ENCODE measurements around the gene SIAH2. TPM values are rescaled to one million over a fixed set of nuclear protein-coding genes. Genes with fewer than 3 reads are reported as not detected.
"Not testable (repeated sequence)": the region's sequence is repeated elsewhere in the genome, so short reads cannot be mapped to it uniquely, and the experiment has no call there.

Gene SIAH2
- total and polyA plus RNA-seq, 7 experiments from 2014 or later = 13.9 to 39.2 (median 27.4) TPM

DNA sequence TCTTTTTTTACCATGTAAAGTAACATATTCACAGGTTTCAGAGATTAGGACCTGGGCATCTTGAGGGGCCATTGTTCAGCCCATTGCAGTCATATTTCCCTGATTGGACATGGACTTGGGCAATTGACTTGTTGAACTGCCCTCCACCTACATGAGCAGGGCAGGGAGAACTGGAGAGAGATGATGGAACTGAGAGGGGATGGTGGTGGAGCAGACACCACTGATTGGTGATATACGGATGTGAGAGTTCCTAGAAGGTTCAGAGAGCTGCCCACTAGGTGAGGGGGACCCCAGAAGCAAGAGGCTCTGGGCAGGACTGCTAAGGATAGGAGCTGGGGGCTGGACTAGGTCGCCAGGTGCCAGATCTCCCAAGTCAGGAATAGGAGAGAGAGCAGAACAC lies 37.8 kb upstream of the SIAH2 start:
- ATAC-seq (no peak), DNase-seq (no peak)
- Mint-ChIP-seq H3K27ac (no peak overlapping the region), H3K4me3 (no peak overlapping the region), H3K9me3 (no peaks in the 10 kb centered on the region), H3K36me3 (no peaks in the 10 kb centered on the region), H3K27me3 (peaks cover 7 to 21% (median 15%) of the 10 kb centered on the region in 5 donors), H3K4me1 (peaks cover 0 to 7% (median 0%) of the 10 kb centered on the region in 7 donors)
- H3K4me3 ChIP-seq (ENCODE audit: low read length) = no peak overlapping the region
- no peaks in the 10 kb centered on the region for H3K9me3 ChIP-seq (ENCODE audit: control insufficient read depth in 2 of 3, low read length in 3 of 3)
- POLR2A ChIA-PET = no interaction called here
- no peaks in the 10 kb centered on the region for H3K4me1 ChIP-seq (ENCODE audit: control insufficient read depth in 2 of 2, insufficient read depth in 2 of 2, low read length in 2 of 2)
- no peaks in the 10 kb centered on the region for H3K27me3 ChIP-seq (ENCODE audit: control insufficient read depth in 2 of 2, insufficient read depth in 2 of 2, low read length in 2 of 2)
- intact Hi-C loops (cut with micrococcal nuclease) = no loop called here
- CTCF ChIA-PET = interaction anchor here (1.2 kb wide), 1 partner anchor 13 kb away, joined by 4 read pairs; no protein-coding TSS in a partner anchor
- no peak overlapping the region for H3K27ac ChIP-seq (ENCODE audit: low read depth, low read length)
- no peaks in the 10 kb centered on the region for H3K36me3 ChIP-seq (ENCODE audit: control insufficient read depth in 2 of 3, insufficient read depth in 3 of 3, low read length in 3 of 3)

DNA sequence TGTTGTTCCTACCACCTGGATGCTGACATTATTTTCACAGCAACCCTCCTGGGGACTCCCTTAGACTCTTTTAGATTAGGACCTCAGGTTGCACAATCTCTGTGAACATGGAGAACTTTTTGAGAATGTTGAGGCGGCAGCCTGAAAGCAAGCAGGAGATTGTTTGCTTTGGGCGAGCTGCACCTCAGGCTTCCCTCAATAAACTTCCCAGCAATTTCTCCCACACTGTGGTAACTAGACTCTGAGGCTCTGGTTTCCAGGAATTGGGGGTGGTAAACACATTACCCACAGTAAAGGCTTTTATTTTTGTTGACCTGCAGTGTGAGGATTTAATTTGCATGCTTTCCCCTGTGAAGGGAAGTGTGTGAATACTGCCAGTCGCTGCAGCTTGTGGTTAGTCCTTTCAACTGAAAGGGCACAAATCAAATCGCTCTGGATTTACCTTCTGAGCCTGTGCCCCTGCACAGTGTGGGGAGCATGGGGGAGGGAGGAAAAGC lies 35.2 kb upstream of the SIAH2 start:
- ChIA-PET CTCF (interaction anchor here (0.5 kb wide), 1 partner anchor 225 kb away, joined by 3 read pairs; no protein-coding TSS in a partner anchor), POLR2A (no interaction called here)
- Histone ChIP-seq H3K4me1 (ENCODE audit: control insufficient read depth in 2 of 2, insufficient read depth in 2 of 2, low read length in 2 of 2) (no peaks in the 10 kb centered on the region), H3K27ac (ENCODE audit: low read depth, low read length) (no peak overlapping the region), H3K9me3 (ENCODE audit: control insufficient read depth in 2 of 3, low read length in 3 of 3) (no peaks in the 10 kb centered on the region), H3K4me3 (ENCODE audit: low read length) (no peak overlapping the region), H3K36me3 (ENCODE audit: control insufficient read depth in 2 of 3, insufficient read depth in 3 of 3, low read length in 3 of 3) (no peaks in the 10 kb centered on the region), H3K27me3 (ENCODE audit: control insufficient read depth in 2 of 2, insufficient read depth in 2 of 2, low read length in 2 of 2) (no peaks in the 10 kb centered on the region)
- DNase-seq = no peak
- Mint-ChIP-seq H3K27me3 (peaks cover 5 to 19% (median 10%) of the 10 kb centered on the region in 5 donors), H3K9me3 (no peaks in the 10 kb centered on the region), H3K4me3 (no peak overlapping the region), H3K4me1 (peaks cover 0 to 7% (median 0%) of the 10 kb centered on the region in 7 donors), H3K27ac (no peak overlapping the region), H3K36me3 (no peaks in the 10 kb centered on the region)
- ATAC-seq = no peak
- intact Hi-C loops (cut with micrococcal nuclease) = no loop called here

DNA sequence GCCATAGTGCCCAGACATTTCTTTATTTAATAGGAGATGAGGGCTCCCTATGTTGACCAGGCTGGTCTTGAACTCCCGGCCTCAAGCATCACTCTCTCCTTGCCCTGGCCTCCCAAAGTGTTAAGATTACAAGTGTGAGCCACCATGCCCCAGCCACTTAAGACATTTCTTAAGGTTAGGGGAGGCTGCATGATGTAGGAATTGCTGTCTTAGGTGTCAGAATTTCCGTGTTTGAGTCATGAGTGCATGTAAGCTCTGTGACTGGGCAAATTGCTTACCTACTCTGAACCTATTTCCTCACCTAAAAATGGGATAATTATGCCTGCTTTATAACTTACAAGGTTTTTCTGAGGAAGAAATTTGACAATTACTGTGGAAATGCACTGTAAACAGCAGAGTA lies 34.2 kb upstream of the SIAH2 start:
- no peak overlapping the region for H3K4me3 Mint-ChIP-seq
- no peaks in the 10 kb centered on the region for H3K27me3 ChIP-seq (ENCODE audit: control insufficient read depth in 2 of 2, insufficient read depth in 2 of 2, low read length in 2 of 2)
- no peaks in the 10 kb centered on the region for H3K36me3 Mint-ChIP-seq
- ATAC-seq (no peak), DNase-seq (no peak)
- no peaks in the 10 kb centered on the region for H3K9me3 Mint-ChIP-seq
- no peaks in the 10 kb centered on the region for H3K9me3 ChIP-seq (ENCODE audit: control insufficient read depth in 2 of 3, low read length in 3 of 3)
- no peak overlapping the region for H3K4me3 ChIP-seq (ENCODE audit: low read length)
- H3K4me1 Mint-ChIP-seq = peaks cover 0 to 7% (median 0%) of the 10 kb centered on the region in 7 donors
- H3K4me1 ChIP-seq (ENCODE audit: control insufficient read depth in 2 of 2, insufficient read depth in 2 of 2, low read length in 2 of 2) = no peaks in the 10 kb centered on the region
- intact Hi-C loops (cut with micrococcal nuclease) = no loop called here
- CTCF ChIA-PET = no interaction called here
- H3K27ac ChIP-seq (ENCODE audit: low read depth, low read length) = no peak overlapping the region
- H3K27ac Mint-ChIP-seq = no peak overlapping the region
- no peaks in the 10 kb centered on the region for H3K36me3 ChIP-seq (ENCODE audit: control insufficient read depth in 2 of 3, insufficient read depth in 3 of 3, low read length in 3 of 3)
- POLR2A ChIA-PET = no interaction called here
- H3K27me3 Mint-ChIP-seq = peaks cover 3 to 19% (median 10%) of the 10 kb centered on the region in 5 donors

DNA sequence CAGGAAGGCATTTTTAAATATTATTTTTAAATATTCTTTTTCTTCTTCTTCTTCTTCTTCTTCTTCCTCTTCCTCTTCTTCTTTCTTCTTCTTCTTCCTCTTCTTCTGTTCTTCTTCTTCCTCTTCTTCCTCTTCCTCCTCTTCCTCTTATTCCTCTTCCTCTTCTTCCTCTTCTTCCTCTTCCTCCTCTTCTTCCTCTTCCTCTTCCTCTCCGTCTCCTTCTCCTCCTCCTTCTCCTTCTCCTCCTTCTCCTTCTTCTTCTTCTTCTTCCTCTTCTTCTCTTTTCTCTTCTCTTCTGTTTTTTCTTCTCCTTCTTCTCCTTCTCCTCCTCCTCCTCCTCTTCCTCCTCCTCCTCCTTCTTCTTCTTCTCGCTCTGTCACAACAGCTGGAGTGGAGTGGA lies 33.6 kb upstream of the SIAH2 start:
- ATAC-seq; POLR2A ChIA-PET; H3K27ac Mint-ChIP-seq; H3K4me3 ChIP-seq (ENCODE audit: low read length); H3K27me3 ChIP-seq (ENCODE audit: control insufficient read depth in 2 of 2, insufficient read depth in 2 of 2, low read length in 2 of 2); H3K27ac ChIP-seq (ENCODE audit: low read depth, low read length); H3K4me1 ChIP-seq (ENCODE audit: control insufficient read depth in 2 of 2, insufficient read depth in 2 of 2, low read length in 2 of 2); CTCF ChIA-PET; H3K9me3 ChIP-seq (ENCODE audit: control insufficient read depth in 2 of 3, low read length in 3 of 3); H3K36me3 ChIP-seq (ENCODE audit: control insufficient read depth in 2 of 3, insufficient read depth in 3 of 3, low read length in 3 of 3); H3K36me3 Mint-ChIP-seq; intact Hi-C loops (cut with micrococcal nuclease); DNase-seq; H3K9me3 Mint-ChIP-seq; H3K4me1 Mint-ChIP-seq; H3K4me3 Mint-ChIP-seq: not testable (repeated sequence)
- peaks cover 3 to 19% (median 10%) of the 10 kb centered on the region in 5 donors for H3K27me3 Mint-ChIP-seq

DNA sequence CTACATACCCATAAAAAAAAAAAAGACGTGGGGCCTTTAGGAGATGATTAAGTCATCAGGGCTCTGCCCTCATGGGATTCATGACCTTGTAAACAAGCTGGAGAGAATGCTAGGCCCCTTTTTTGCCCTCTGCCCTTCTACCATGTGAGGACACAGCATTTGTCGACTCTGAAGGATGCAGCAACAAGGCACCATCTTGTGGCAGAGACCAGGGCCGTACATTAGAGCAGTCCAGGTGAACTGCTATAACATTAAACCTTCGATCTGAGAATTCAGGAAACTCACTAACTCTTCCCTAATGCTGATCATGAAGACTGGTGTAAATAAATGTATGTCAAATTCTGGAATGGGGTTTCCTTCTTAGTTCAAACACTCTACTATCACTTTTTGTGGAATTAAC lies 30.7 kb upstream of the SIAH2 start:
- CTCF ChIA-PET = interaction anchor here (0.6 kb wide), 1 partner anchor 369 kb away, joined by 5 read pairs; no protein-coding TSS in a partner anchor
- intact Hi-C loops (cut with micrococcal nuclease) = no loop called here

DNA sequence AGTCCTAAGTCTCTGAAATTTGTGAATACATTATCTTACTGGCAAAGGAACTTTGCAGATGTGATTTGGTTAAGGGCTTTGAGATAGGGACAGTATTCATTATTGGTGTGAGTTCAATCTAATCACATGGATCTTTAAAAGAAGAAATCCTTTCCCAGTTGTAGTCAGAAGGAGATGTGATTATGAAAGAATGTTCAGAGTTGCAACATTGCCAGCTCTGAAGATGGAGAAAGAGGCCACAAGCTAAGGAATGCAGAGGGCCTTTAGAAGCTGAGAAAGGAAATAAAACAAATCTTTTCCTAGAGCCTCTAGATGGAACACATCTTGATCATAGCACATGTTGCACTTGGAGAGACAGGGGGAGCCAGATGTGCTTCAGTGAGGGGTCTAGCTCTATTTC lies 27.7 kb upstream of the SIAH2 start:
- no peak overlapping the region for H3K27ac Mint-ChIP-seq
- H3K36me3 Mint-ChIP-seq = no peaks in the 10 kb centered on the region
- H3K4me3 ChIP-seq (ENCODE audit: low read length) = no peak overlapping the region
- no peaks in the 10 kb centered on the region for H3K9me3 ChIP-seq (ENCODE audit: control insufficient read depth in 2 of 3, low read length in 3 of 3)
- H3K4me3 Mint-ChIP-seq = no peak overlapping the region
- peaks cover 0 to 9% (median 6%) of the 10 kb centered on the region in 5 donors for H3K27me3 Mint-ChIP-seq
- H3K4me1 ChIP-seq (ENCODE audit: control insufficient read depth in 2 of 2, insufficient read depth in 2 of 2, low read length in 2 of 2) = no peaks in the 10 kb centered on the region
- peaks cover 0 to 1% (median 0%) of the 10 kb centered on the region in 11 donors for H3K9me3 Mint-ChIP-seq
- POLR2A ChIA-PET = no interaction called here
- CTCF ChIA-PET = interaction anchor here (0.7 kb wide), 1 partner anchor 68 kb away, joined by 3 read pairs; no protein-coding TSS in a partner anchor
- no peaks in the 10 kb centered on the region for H3K36me3 ChIP-seq (ENCODE audit: control insufficient read depth in 2 of 3, insufficient read depth in 3 of 3, low read length in 3 of 3)
- ATAC-seq = no peak
- H3K4me1 Mint-ChIP-seq = peaks cover 0 to 8% (median 4%) of the 10 kb centered on the region in 7 donors
- H3K27me3 ChIP-seq (ENCODE audit: control insufficient read depth in 2 of 2, insufficient read depth in 2 of 2, low read length in 2 of 2) = no peaks in the 10 kb centered on the region
- no peak for DNase-seq
- intact Hi-C loops (cut with micrococcal nuclease) = no loop called here
- no peak overlapping the region for H3K27ac ChIP-seq (ENCODE audit: low read depth, low read length)

More for the DNA sequence above, 30.7 kb upstream of the SIAH2 start:
- H3K9me3 ChIP-seq (ENCODE audit: control insufficient read depth in 2 of 3, low read length in 3 of 3) = no peaks in the 10 kb centered on the region
- H3K36me3 ChIP-seq (ENCODE audit: control insufficient read depth in 2 of 3, insufficient read depth in 3 of 3, low read length in 3 of 3) = no peaks in the 10 kb centered on the region
- no peak for ATAC-seq
- Mint-ChIP-seq H3K27me3 (peaks cover 2 to 14% (median 9%) of the 10 kb centered on the region in 5 donors), H3K4me3 (no peak overlapping the region), H3K4me1 (peaks cover 0 to 7% (median 0%) of the 10 kb centered on the region in 7 donors), H3K36me3 (no peaks in the 10 kb centered on the region), H3K9me3 (no peaks in the 10 kb centered on the region), H3K27ac (no peak overlapping the region)
- POLR2A ChIA-PET = no interaction called here
- H3K27ac ChIP-seq (ENCODE audit: low read depth, low read length) = no peak overlapping the region
- no peaks in the 10 kb centered on the region for H3K4me1 ChIP-seq (ENCODE audit: control insufficient read depth in 2 of 2, insufficient read depth in 2 of 2, low read length in 2 of 2)
- H3K4me3 ChIP-seq (ENCODE audit: low read length) = no peak overlapping the region
- no peaks in the 10 kb centered on the region for H3K27me3 ChIP-seq (ENCODE audit: control insufficient read depth in 2 of 2, insufficient read depth in 2 of 2, low read length in 2 of 2)
- DNase-seq = no peak

DNA sequence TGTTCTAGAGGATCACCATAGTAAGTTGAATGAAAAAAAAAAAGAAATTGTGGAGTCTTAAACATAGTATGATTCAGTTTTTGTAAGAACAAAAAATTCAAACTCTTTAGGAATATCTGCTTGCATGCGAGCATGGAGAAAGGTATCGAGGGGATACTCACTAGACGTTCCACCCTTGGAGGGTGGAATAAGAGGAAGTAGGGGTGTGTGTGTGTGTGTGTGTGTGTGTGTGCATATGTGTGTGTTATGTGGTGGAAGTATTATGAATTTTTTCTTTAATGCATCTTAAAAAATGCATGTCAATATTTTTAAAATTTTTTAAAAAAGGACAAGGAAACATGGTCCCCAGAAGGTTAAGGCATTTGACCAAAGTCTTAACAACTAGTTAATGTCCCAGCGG lies 26.5 kb upstream of the SIAH2 start:
- DNase-seq (no peak), ATAC-seq (no peak)
- Histone ChIP-seq H3K9me3 (ENCODE audit: control insufficient read depth in 2 of 3, low read length in 3 of 3) (no peaks in the 10 kb centered on the region), H3K4me3 (ENCODE audit: low read length) (no peak overlapping the region), H3K27me3 (ENCODE audit: control insufficient read depth in 2 of 2, insufficient read depth in 2 of 2, low read length in 2 of 2) (no peaks in the 10 kb centered on the region), H3K27ac (ENCODE audit: low read depth, low read length) (no peak overlapping the region), H3K36me3 (ENCODE audit: control insufficient read depth in 2 of 3, insufficient read depth in 3 of 3, low read length in 3 of 3) (no peaks in the 10 kb centered on the region), H3K4me1 (ENCODE audit: control insufficient read depth in 2 of 2, insufficient read depth in 2 of 2, low read length in 2 of 2) (no peaks in the 10 kb centered on the region)
- Mint-ChIP-seq H3K27me3 (peaks cover 0 to 9% (median 6%) of the 10 kb centered on the region in 5 donors), H3K4me1 (peaks cover 0 to 14% (median 4%) of the 10 kb centered on the region in 7 donors), H3K9me3 (peaks cover 0 to 1% (median 0%) of the 10 kb centered on the region in 11 donors), H3K36me3 (no peaks in the 10 kb centered on the region), H3K27ac (no peak overlapping the region), H3K4me3 (no peak overlapping the region)
- ChIA-PET POLR2A (no interaction called here), CTCF (no interaction called here)
- intact Hi-C loops (cut with micrococcal nuclease) = loop anchor here (1.0 to 5.0 kb wide), 2 partner anchors 358 to 493 kb away; no protein-coding TSS in a partner anchor

Data from naive thymus-derived CD4-positive, alpha-beta T cell (primary cell).